22Rv1 (cell line): ENCODE measurements around the gene RHOC.
"Not testable (repeated sequence)": the region's sequence is repeated elsewhere in the genome, so short reads cannot be mapped to it uniquely, and the experiment has no call there.

Experiments
- CTCF ChIP-seq: fragments of 450-650 bp; IDR thresholded peaks from 2 replicates; pipeline ENCODE4 v1.5.1; 2017; ENCODE audit warnings: mild to moderate bottlenecking
- ZFX ChIP-seq: fragments of 450-650 bp; IDR thresholded peaks from 2 replicates; pipeline ENCODE4 v1.6.1; 2017; ENCODE audit warnings: antibody characterized with exemption, borderline replicate concordance

DNA sequence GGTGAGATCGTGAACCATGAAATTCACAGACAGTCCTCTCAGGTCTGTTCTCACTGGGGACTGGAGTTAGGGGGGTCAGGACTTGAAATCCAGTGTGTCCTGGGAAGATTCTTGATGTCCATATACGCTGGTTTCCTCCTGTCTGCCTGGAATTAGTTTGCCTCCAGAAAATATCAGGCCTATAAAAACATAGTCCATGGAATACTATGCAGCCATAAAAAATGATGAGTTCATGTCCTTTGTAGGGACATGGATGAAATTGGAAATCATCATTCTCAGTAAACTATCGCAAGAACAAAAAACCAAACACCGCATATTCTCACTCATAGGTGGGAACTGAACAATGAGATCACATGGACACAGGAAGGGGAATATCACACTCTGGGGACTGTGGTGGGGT, 17.3 kb upstream of the RHOC start:
- not testable (repeated sequence) for TF ChIP-seq CTCF, ZFX
